Neuronal stem cell (in vitro differentiated cells): ENCODE measurements around the gene FAHD1.

Source experiments
- DNase-seq: peaks from one replicate; pipeline ENCODE4 v3.0.0-alpha.2; 2013; ENCODE audit warnings: low spot score
- H2AFZ ChIP-seq: one replicate; pipeline ENCODE4 v1.6.1; 2013; ENCODE audit warnings: mild to moderate bottlenecking, low read length, inconsistent platforms
- H2AK5ac ChIP-seq: 2 replicates; pipeline ENCODE4 v1.6.1; 2013; ENCODE audit warnings: low read depth, mild to moderate bottlenecking, inconsistent platforms, low read length, moderate library complexity, mixed read lengths
- H2BK120ac ChIP-seq: 2 replicates; pipeline ENCODE4 v1.6.1; 2013; ENCODE audit warnings: low read depth, mild to moderate bottlenecking, inconsistent platforms, low read length, moderate library complexity, mixed read lengths
- H2BK12ac ChIP-seq: one replicate; pipeline ENCODE4 v1.6.1; 2013; ENCODE audit warnings: low read length, inconsistent platforms
- H2BK15ac ChIP-seq: 2 replicates; pipeline ENCODE4 v1.6.1; 2013; ENCODE audit warnings: mild to moderate bottlenecking, low read length, inconsistent platforms, mixed read lengths
- H2BK5ac ChIP-seq: one replicate; pipeline ENCODE4 v1.6.1; 2013; ENCODE audit warnings: inconsistent platforms, mild to moderate bottlenecking, low read length, moderate library complexity
- H3K14ac ChIP-seq: one replicate; pipeline ENCODE4 v1.6.1; 2013; ENCODE audit warnings: low read length, inconsistent platforms
- H3K18ac ChIP-seq: 2 replicates; pipeline ENCODE4 v1.6.1; 2013; ENCODE audit warnings: low read length, inconsistent platforms
- H3K23ac ChIP-seq: 2 replicates; pipeline ENCODE4 v1.6.1; 2013; ENCODE audit warnings: low read depth, mild to moderate bottlenecking, mixed read lengths, low read length, inconsistent platforms; ENCODE audit not compliant: poor library complexity
- H3K27ac ChIP-seq: replicated peaks from 3 replicates; pipeline ENCODE4 v1.5.1; 2013; ENCODE audit warnings: low read length, inconsistent platforms
- H3K27me3 ChIP-seq, 3 experiments: 2 replicates each; pipeline ENCODE4 v1.6.1; 2013; ENCODE audit warnings: low read length in 3 of 3, mild to moderate bottlenecking in 2 of 3, inconsistent platforms in 1 of 3, low read depth in 1 of 3, mixed read lengths in 1 of 3, moderate library complexity in 1 of 3; ENCODE audit not compliant: control insufficient read depth in 3 of 3, insufficient read depth in 3 of 3
- H3K36me3 ChIP-seq, 2 donors: replicated peaks in 1 of 2; 2 replicates each; pipeline ENCODE4 v1.6.1; 2013; ENCODE audit warnings: low read length in 2 of 2; ENCODE audit not compliant: control insufficient read depth in 2 of 2, insufficient read depth in 2 of 2
- H3K4ac ChIP-seq: 2 replicates; pipeline ENCODE4 v1.6.1; 2013; ENCODE audit warnings: inconsistent platforms, mild to moderate bottlenecking, low read length, moderate library complexity
- H3K4me1 ChIP-seq, 2 donors: 1 replicate in 1 of 2; 2 replicates in 1 of 2; pipeline ENCODE4 v1.6.1; 2013; ENCODE audit warnings: low read length in 2 of 2, low read depth in 1 of 2; ENCODE audit not compliant: control insufficient read depth in 2 of 2, insufficient read depth in 1 of 2
- H3K4me2 ChIP-seq: one replicate; pipeline ENCODE4 v1.6.1; 2013; ENCODE audit warnings: mild to moderate bottlenecking, low read length, inconsistent platforms; ENCODE audit not compliant: insufficient read depth, poor library complexity, severe bottlenecking
- H3K4me3 ChIP-seq, 2 donors: 2 replicates each; pipeline ENCODE4 v1.5.1; 2013; ENCODE audit warnings: low read length in 2 of 2, mild to moderate bottlenecking in 2 of 2, inconsistent platforms in 1 of 2, moderate library complexity in 1 of 2
- H3K79me1 ChIP-seq: one replicate; pipeline ENCODE4 v1.6.1; 2013; ENCODE audit warnings: low read depth, mild to moderate bottlenecking, inconsistent platforms, low read length, moderate library complexity
- H3K9ac ChIP-seq: one replicate; pipeline ENCODE4 v1.6.1; 2013; ENCODE audit warnings: mild to moderate bottlenecking, low read depth, low read length, inconsistent platforms; ENCODE audit not compliant: poor library complexity
- H3K9me3 ChIP-seq, 2 donors: replicated peaks in 1 of 2; 2 replicates each; pipeline versions ENCODE3 to v1.6.1; 2013; ENCODE audit warnings: low read length in 2 of 2, mild to moderate bottlenecking in 2 of 2, inconsistent platforms in 1 of 2, low read depth in 1 of 2, mixed read lengths in 1 of 2, moderate library complexity in 1 of 2; ENCODE audit not compliant: control insufficient read depth in 2 of 2, insufficient read depth in 1 of 2
- H4K8ac ChIP-seq: one replicate; pipeline ENCODE4 v1.6.1; 2013; ENCODE audit warnings: low read depth, mild to moderate bottlenecking, inconsistent platforms, low read length, moderate library complexity
- H4K91ac ChIP-seq: one replicate; pipeline ENCODE4 v1.6.1; 2013; ENCODE audit warnings: low read length, low read depth, mild to moderate bottlenecking, inconsistent platforms; ENCODE audit not compliant: poor library complexity
- WGBS, 2 donors: extraction: QIAGEN DNeasy Blood & Tissue Kit; methylation state at CpG; one replicate each; pipeline ENCODE4 v1.1.7; 2013; ENCODE audit warnings: missing lambda C conversion rate in 2 of 2, mixed read lengths in 1 of 2; ENCODE audit not compliant: insufficient read length in 2 of 2, insufficient replicate concordance in 1 of 2; ENCODE audit errors: extremely low coverage in 2 of 2; 5-methylcytosine and 5-hydroxymethylcytosine counted together

FAHD1 gene

GRCh38 chr16:1876468-1876867, 49.5 kb downstream of the FAHD1 start:
- Histone ChIP-seq H2BK5ac (no peak overlapping the region), H3K18ac (no peak overlapping the region), H2BK120ac (no peak overlapping the region), H3K27ac (no peak overlapping the region), H3K4me3 (no peak overlapping the region), H3K9ac (no peak overlapping the region), H2BK15ac (no peak overlapping the region), H2AFZ (no peak overlapping the region), H4K8ac (no peak overlapping the region), H4K91ac (no peak overlapping the region), H3K27me3 (peaks cover 0 to 53% (median 16%) of the 10 kb centered on the region in 3 experiments), H3K36me3 (no peaks in the 10 kb centered on the region), H3K4me1 (peaks cover 1 to 4% of the 10 kb centered on the region in 2 donors), H3K9me3 (no peaks in the 10 kb centered on the region), H3K4ac (no peak overlapping the region), H3K14ac (no peak overlapping the region), H2AK5ac (no peak overlapping the region), H3K79me1 (no peaks in the 10 kb centered on the region), H2BK12ac (no peak overlapping the region), H3K4me2 (no peak overlapping the region), H3K23ac (no peak overlapping the region)
- no CpG with 5 or more reads among the region's 7 CpGs for WGBS, 2 donors
- no peak for DNase-seq

- Histone ChIP-seq H2BK5ac (no peak overlapping the region), H2BK15ac (no peak overlapping the region), H3K4me2 (no peak overlapping the region), H3K4me1 (peaks cover 1 to 4% of the 10 kb centered on the region in 2 donors), H2BK12ac (no peak overlapping the region), H3K23ac (no peak overlapping the region), H2BK120ac (no peak overlapping the region), H3K79me1 (no peaks in the 10 kb centered on the region), H4K91ac (no peak overlapping the region), H3K9me3 (no peaks in the 10 kb centered on the region), H3K4ac (no peak overlapping the region), H2AFZ (no peak overlapping the region), H3K14ac (no peak overlapping the region), H4K8ac (no peak overlapping the region), H3K36me3 (no peaks in the 10 kb centered on the region), H3K18ac (no peak overlapping the region), H3K9ac (no peak overlapping the region), H3K4me3 (no peak overlapping the region), H3K27me3 (peaks cover 0 to 50% (median 11%) of the 10 kb centered on the region in 3 experiments), H3K27ac (no peak overlapping the region), H2AK5ac (no peak overlapping the region)
- no CpG with 5 or more reads among the region's 6 CpGs for WGBS, 2 donors
- DNase-seq: no peak
These were observed 50.1 kb downstream of the FAHD1 start for GRCh38 chr16:1877089-1877488.

- Histone ChIP-seq H3K23ac (no peak overlapping the region), H3K4me1 (peaks cover 1 to 4% of the 10 kb centered on the region in 2 donors), H4K91ac (no peak overlapping the region), H2BK5ac (no peak overlapping the region), H3K79me1 (no peaks in the 10 kb centered on the region), H3K27ac (no peak overlapping the region), H2BK120ac (no peak overlapping the region), H2AFZ (no peak overlapping the region), H3K27me3 (peaks cover 0 to 43% (median 4%) of the 10 kb centered on the region in 3 experiments), H3K9ac (no peak overlapping the region), H3K4me2 (no peak overlapping the region), H2AK5ac (no peak overlapping the region), H2BK15ac (no peak overlapping the region), H3K4me3 (no peak overlapping the region), H3K36me3 (no peaks in the 10 kb centered on the region), H4K8ac (no peak overlapping the region), H3K4ac (no peak overlapping the region), H2BK12ac (no peak overlapping the region), H3K14ac (no peak overlapping the region), H3K9me3 (no peaks in the 10 kb centered on the region), H3K18ac (no peak overlapping the region)
- DNase-seq: no peak
- no CpG with 5 or more reads among the region's 11 CpGs for WGBS, 2 donors
These were observed 50.8 kb downstream of the FAHD1 start for GRCh38 chr16:1877804-1878203.

- no peak overlapping the region for H3K9ac ChIP-seq
- no peak overlapping the region for H4K8ac ChIP-seq
- H2BK5ac ChIP-seq: no peak overlapping the region
- no peaks in the 10 kb centered on the region for H3K36me3 ChIP-seq
- no peak overlapping the region for H3K4ac ChIP-seq
- no peaks in the 10 kb centered on the region for H3K79me1 ChIP-seq
- H3K23ac ChIP-seq: no peak overlapping the region
- H4K91ac ChIP-seq: no peak overlapping the region
- H2AK5ac ChIP-seq: no peak overlapping the region
- H3K4me1 ChIP-seq: peaks cover 1 to 4% of the 10 kb centered on the region in 2 donors
- no peak overlapping the region for H2BK12ac ChIP-seq
- no CpG with 5 or more reads among the region's 5 CpGs for WGBS, 2 donors
- no peak overlapping the region for H3K14ac ChIP-seq
- DNase-seq: no peak
- H2AFZ ChIP-seq: no peak overlapping the region
- H3K4me3 ChIP-seq: no peak overlapping the region
- no peak overlapping the region for H2BK120ac ChIP-seq
- H2BK15ac ChIP-seq: no peak overlapping the region
- H3K27me3 ChIP-seq: peaks cover 0 to 39% (median 4%) of the 10 kb centered on the region in 3 experiments
- no peaks in the 10 kb centered on the region for H3K9me3 ChIP-seq
- H3K27ac ChIP-seq: no peak overlapping the region
- H3K18ac ChIP-seq: no peak overlapping the region
- H3K4me2 ChIP-seq: no peak overlapping the region
These were observed 51.2 kb downstream of the FAHD1 start for GRCh38 chr16:1878256-1878655.
